B cell (primary cell): ENCODE results near the gene PRDM10.

ENCODE experiments used
- CTCF ChIP-seq: fragments of 200-600 bp; IDR thresholded peaks from one replicate; pipeline ENCODE4 v1.8.0; 2022; ENCODE audit warnings: antibody characterized with exemption, mild to moderate bottlenecking
- EZH2 ChIP-seq: IDR thresholded peaks from 2 replicates; pipeline ENCODE4 v1.6.1; 2012; ENCODE audit warnings: borderline replicate concordance, low read depth, mild to moderate bottlenecking, moderate library complexity, low read length; ENCODE audit not compliant: insufficient read depth, poor library complexity, severe bottlenecking

- TF ChIP-seq EZH2 = no peak
- TF ChIP-seq CTCF = no peak
Observed at GRCh38 chr11:129856036-129856435, 146.6 kb downstream of the PRDM10 start.
